ENCODE data around the gene CHSY1.

Gene CHSY1

DNA sequence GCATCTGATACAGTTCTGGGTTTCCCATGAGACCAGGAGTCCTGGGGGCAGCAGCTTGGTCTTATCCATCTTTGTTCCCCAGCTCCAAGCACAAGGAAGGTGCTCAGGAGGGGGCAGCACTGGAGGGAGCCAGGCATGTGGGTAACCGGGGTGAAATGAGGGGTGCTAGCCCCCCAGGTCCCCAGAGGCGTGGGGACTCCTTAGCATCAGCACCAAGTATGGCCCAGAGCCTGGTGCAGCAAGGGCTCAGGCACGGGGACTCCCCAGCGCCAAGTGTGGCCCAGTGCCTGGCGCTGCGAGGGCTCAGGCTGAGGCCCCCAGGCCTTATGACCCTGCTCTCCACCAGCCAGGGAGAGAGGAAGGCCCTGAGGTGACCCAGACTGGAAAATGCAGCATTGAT is 94.1 kb downstream of the CHSY1 start:
- WGBS, 2 experiments (ENCODE audit: insufficient coverage in 2 of 2): 93 to 100% methylated on average over 4 to 6 of the region's 6 CpGs
- Histone ChIP-seq H3K4me3 (ENCODE audit: extremely low read depth, insufficient read depth, low read length, poor library complexity, severe bottlenecking) (no peak overlapping the region), H3K27ac (ENCODE audit: low read depth, low read length, severe bottlenecking) (no peak overlapping the region), H3K36me3 (ENCODE audit: control insufficient read depth, insufficient read depth, low read length) (no peaks in the 10 kb centered on the region), H3K9me3 (ENCODE audit: control insufficient read depth, low read length) (peaks cover 5% of the 10 kb centered on the region), H3K4me1 (ENCODE audit: control insufficient read depth, insufficient read depth, low read length, poor library complexity, severe bottlenecking) (peaks cover 18% of the 10 kb centered on the region)

DNA sequence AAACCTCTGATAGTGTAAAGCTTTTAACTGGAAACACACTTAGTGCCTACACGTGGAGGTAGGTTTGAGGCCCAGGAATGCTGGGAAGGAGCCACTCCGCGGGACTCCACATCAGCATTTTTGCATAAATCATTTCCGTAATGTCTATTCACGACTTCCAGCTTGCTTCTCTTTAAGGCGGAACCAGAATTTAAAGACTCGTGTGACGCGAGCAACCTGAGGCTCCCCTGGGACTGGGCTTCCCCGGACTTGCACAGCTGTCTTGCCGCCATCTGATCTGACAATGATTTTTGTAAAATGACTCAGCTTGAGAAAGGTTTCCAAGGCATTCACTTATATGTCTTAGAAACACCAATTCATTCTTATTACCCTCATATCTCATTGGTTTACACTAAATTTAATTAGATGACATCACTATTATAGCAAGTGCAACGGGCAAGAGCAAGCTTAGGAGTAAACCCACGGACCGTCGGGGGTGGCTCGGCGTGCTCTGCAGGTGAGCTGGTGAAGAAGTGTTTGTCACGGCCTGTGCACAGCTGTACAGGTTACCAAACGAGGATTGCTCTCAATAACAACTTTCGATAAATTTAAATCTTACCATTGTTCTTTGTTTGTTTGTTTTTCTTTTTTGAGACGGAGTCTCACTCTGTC is 95.2 kb downstream of the CHSY1 start:
- Histone ChIP-seq H3K4me1 (ENCODE audit: control insufficient read depth, insufficient read depth, low read length, poor library complexity, severe bottlenecking) (peaks cover 18% of the 10 kb centered on the region), H3K9me3 (ENCODE audit: control insufficient read depth, low read length) (no peaks in the 10 kb centered on the region), H3K4me3 (ENCODE audit: extremely low read depth, insufficient read depth, low read length, poor library complexity, severe bottlenecking) (no peak overlapping the region), H3K36me3 (ENCODE audit: control insufficient read depth, insufficient read depth, low read length) (no peaks in the 10 kb centered on the region), H3K27ac (ENCODE audit: low read depth, low read length, severe bottlenecking) (no peak overlapping the region)
- WGBS, 2 experiments (ENCODE audit: insufficient coverage in 2 of 2): 89 to 90% methylated on average over 18 to 19 of the region's 21 CpGs

DNA sequence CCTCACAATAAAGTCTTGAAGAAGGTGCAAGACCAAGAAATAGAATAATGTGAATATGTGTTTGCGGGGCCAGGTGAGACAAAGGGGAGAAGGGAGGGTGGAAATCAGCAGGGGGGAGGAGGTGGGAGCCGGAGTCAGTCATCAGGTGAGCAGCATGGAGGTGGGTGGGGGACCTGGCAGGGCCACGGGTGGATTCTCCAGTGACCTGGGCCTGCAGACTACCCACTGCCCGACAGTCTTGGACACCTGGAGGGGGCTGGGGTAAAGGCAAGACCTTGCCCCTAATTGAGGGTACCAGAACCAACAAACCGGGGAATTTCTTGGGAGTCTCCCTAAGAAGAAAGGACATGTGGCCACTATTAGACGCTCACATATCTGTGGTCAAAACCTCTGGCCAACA is 95.8 kb downstream of the CHSY1 start:
- no peaks in the 10 kb centered on the region for H3K36me3 ChIP-seq (ENCODE audit: control insufficient read depth, insufficient read depth, low read length)
- H3K9me3 ChIP-seq (ENCODE audit: control insufficient read depth, low read length): no peaks in the 10 kb centered on the region
- H3K4me1 ChIP-seq (ENCODE audit: control insufficient read depth, insufficient read depth, low read length, poor library complexity, severe bottlenecking): peaks cover 18% of the 10 kb centered on the region
- H3K4me3 ChIP-seq (ENCODE audit: extremely low read depth, insufficient read depth, low read length, poor library complexity, severe bottlenecking): no peak overlapping the region
- H3K27ac ChIP-seq (ENCODE audit: low read depth, low read length, severe bottlenecking): no peak overlapping the region
- 87 to 100% methylated on average over 4 to 6 of the region's 6 CpGs for WGBS, 2 experiments (ENCODE audit: insufficient coverage in 2 of 2)

DNA sequence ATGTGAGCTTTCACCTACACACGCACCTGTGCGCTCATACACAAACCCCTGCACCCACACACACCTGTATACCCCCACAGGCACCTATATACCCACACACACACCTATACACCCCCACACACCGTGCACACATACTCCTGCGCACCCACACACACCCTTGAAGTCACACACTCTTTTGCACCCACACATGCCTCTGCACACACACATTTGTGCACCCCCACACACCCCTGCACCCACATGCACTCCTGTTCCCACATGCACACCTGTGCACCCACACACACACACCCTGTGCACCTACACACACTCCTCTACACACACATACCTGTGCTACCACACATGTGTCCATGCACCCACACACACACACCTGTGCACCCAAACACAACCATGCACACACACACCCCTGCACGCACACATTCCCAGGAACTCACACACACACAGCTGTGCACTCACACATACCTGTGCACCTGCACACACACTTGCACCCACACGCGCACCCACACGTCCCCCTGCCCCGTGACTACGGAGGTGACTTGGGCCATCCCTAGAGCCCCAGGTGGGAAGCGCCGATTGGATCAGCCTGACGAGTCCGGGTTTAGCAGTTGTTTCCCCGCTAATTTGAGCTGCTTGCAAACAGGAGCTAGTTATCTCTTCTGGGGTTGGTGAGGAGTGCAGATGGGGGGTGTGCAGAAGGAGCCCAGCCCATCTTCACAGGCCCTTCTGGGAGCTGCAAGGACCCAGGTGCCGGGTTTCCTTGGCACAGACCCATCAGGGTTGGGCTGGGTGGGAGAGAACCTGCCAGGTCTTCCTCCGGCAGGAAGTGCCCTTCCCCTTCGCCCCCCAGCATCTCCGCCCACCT is 97.8 kb downstream of the CHSY1 start:
- Histone ChIP-seq H3K4me1 (ENCODE audit: control insufficient read depth, insufficient read depth, low read length, poor library complexity, severe bottlenecking) (peaks cover 22% of the 10 kb centered on the region), H3K27ac (ENCODE audit: low read depth, low read length, severe bottlenecking) (no peak overlapping the region), H3K9me3 (ENCODE audit: control insufficient read depth, low read length) (no peaks in the 10 kb centered on the region), H3K36me3 (ENCODE audit: control insufficient read depth, insufficient read depth, low read length) (no peaks in the 10 kb centered on the region), H3K4me3 (ENCODE audit: extremely low read depth, insufficient read depth, low read length, poor library complexity, severe bottlenecking) (no peak overlapping the region)
- 91 to 93% methylated on average over 11 to 14 of the region's 19 CpGs for WGBS, 2 experiments (ENCODE audit: insufficient coverage in 2 of 2)

DNA sequence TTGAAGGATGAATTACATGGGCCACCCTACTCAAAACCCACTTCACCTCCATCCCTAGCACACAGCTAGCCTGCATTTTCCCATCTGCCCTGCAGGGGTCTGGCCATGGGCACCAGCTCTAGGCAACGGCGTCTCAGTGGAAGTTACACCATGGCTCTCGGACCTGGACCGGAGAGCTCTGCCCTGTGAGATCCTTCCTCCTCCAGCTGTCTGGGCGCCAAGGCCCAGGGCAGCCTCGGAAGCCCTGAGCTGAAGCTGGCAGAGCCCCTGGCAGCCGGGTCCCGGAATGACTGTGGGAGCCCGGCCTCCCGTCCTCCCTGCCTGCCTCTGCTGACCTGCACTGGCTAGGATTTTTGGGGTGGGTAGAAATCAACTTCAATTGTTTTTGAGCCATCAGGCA is 98.9 kb downstream of the CHSY1 start:
- 76 to 90% methylated on average over 4 to 5 of the region's 10 CpGs for WGBS, 2 experiments (ENCODE audit: insufficient coverage in 2 of 2)
- Histone ChIP-seq H3K9me3 (ENCODE audit: control insufficient read depth, low read length) (no peaks in the 10 kb centered on the region), H3K4me1 (ENCODE audit: control insufficient read depth, insufficient read depth, low read length, poor library complexity, severe bottlenecking) (peaks cover 26% of the 10 kb centered on the region), H3K27ac (ENCODE audit: low read depth, low read length, severe bottlenecking) (no peak overlapping the region), H3K4me3 (ENCODE audit: extremely low read depth, insufficient read depth, low read length, poor library complexity, severe bottlenecking) (no peak overlapping the region), H3K36me3 (ENCODE audit: control insufficient read depth, insufficient read depth, low read length) (no peaks in the 10 kb centered on the region)

DNA sequence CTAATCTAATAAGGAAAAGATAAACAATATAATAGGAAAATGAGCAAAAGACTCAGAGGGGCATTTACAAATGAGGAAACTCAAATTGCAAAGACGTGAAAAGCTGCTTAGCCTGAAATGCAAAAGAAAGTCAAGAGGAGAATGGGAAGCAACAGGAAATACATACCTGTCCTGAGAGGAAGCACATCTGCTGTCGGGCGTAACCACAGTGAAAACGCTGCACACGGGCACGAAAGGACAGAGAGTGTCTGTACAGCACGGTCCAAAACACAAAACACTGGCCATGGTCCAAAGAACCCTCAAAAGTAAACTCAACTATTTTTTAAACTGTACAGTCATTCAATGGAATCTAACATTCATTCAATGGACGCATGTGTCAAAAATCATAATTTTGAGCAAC is 100.6 kb downstream of the CHSY1 start:
- no peaks in the 10 kb centered on the region for H3K9me3 ChIP-seq (ENCODE audit: control insufficient read depth, low read length)
- peaks cover 31% of the 10 kb centered on the region for H3K4me1 ChIP-seq (ENCODE audit: control insufficient read depth, insufficient read depth, low read length, poor library complexity, severe bottlenecking)
- 95% methylated on average over 3 to 8 of the region's 8 CpGs for WGBS, 2 experiments (ENCODE audit: insufficient coverage in 2 of 2)
- H3K36me3 ChIP-seq (ENCODE audit: control insufficient read depth, insufficient read depth, low read length): no peaks in the 10 kb centered on the region
- no peak overlapping the region for H3K4me3 ChIP-seq (ENCODE audit: extremely low read depth, insufficient read depth, low read length, poor library complexity, severe bottlenecking)
- no peak overlapping the region for H3K27ac ChIP-seq (ENCODE audit: low read depth, low read length, severe bottlenecking)

DNA sequence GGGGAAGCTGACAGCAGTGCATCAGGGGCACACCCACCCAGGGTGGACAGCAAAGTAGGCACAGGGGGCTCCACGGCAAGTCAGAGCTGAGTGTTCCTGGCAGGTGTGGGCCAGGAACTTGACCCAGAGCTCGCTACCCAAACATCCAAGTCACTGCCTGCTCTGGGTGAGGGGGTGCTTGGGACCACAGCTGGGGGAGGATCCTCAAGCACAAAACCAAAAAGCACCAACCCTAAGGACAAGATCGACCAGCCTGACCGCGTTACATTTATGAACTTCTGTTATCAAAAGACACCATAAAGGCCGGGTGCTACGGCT is 101.2 kb downstream of the CHSY1 start:
- Histone ChIP-seq H3K4me1 (ENCODE audit: control insufficient read depth, insufficient read depth, low read length, poor library complexity, severe bottlenecking) (peaks cover 31% of the 10 kb centered on the region), H3K4me3 (ENCODE audit: extremely low read depth, insufficient read depth, low read length, poor library complexity, severe bottlenecking) (no peak overlapping the region), H3K27ac (ENCODE audit: low read depth, low read length, severe bottlenecking) (no peak overlapping the region), H3K36me3 (ENCODE audit: control insufficient read depth, insufficient read depth, low read length) (no peaks in the 10 kb centered on the region), H3K9me3 (ENCODE audit: control insufficient read depth, low read length) (no peaks in the 10 kb centered on the region)
- 95 to 100% methylated on average over 2 to 6 of the region's 7 CpGs for WGBS, 2 experiments (ENCODE audit: insufficient coverage in 2 of 2)

DNA sequence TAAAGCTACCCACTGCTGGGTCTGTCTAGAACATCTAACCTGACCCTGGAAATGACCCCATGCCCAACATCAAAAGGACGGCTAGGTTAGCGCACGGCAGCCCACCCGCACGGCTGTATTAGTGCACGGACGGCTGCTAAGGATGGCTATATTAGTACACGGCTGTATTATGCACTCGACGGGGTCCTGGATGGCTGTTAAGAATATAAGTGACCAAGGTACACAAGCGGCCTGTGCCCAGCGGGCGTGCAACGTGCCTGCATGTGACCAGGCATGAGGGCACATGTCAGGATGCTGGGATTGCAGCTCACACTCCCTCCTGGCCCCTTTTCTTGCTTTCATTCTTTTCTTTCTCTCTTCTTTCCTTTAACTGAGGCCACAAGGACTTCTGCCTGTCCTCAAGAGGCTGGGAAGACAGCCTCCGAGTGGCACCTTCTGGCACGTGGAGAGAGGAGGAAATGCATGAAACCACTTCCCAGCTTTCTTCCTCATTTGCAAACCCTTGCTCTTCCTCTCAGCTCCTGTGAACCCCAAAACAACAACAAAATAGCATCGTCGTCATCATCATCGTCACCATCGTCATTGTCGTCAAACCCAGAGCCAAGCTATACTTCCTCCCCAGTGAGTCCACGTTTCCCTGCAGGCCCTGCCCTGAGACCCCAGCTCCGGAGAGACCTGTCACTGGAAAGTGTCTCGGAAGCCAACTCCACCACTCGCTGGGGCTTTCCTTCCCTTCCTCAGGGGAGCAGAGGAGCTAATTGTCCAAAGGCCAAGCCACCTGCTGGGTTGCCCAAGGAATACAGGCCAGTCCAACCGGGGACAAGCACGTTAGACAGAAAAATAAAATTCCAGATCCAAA is 101.8 kb downstream of the CHSY1 start:
- no peaks in the 10 kb centered on the region for H3K9me3 ChIP-seq (ENCODE audit: control insufficient read depth, low read length)
- 94 to 95% methylated on average over 26 to 27 of the region's 27 CpGs for WGBS, 2 experiments (ENCODE audit: insufficient coverage in 2 of 2)
- H3K4me3 ChIP-seq (ENCODE audit: extremely low read depth, insufficient read depth, low read length, poor library complexity, severe bottlenecking): no peak overlapping the region
- H3K4me1 ChIP-seq (ENCODE audit: control insufficient read depth, insufficient read depth, low read length, poor library complexity, severe bottlenecking): peaks cover 31% of the 10 kb centered on the region
- peak overlapping the region; percentile 91 for H3K27ac ChIP-seq (ENCODE audit: low read depth, low read length, severe bottlenecking)
- no peaks in the 10 kb centered on the region for H3K36me3 ChIP-seq (ENCODE audit: control insufficient read depth, insufficient read depth, low read length)

DNA sequence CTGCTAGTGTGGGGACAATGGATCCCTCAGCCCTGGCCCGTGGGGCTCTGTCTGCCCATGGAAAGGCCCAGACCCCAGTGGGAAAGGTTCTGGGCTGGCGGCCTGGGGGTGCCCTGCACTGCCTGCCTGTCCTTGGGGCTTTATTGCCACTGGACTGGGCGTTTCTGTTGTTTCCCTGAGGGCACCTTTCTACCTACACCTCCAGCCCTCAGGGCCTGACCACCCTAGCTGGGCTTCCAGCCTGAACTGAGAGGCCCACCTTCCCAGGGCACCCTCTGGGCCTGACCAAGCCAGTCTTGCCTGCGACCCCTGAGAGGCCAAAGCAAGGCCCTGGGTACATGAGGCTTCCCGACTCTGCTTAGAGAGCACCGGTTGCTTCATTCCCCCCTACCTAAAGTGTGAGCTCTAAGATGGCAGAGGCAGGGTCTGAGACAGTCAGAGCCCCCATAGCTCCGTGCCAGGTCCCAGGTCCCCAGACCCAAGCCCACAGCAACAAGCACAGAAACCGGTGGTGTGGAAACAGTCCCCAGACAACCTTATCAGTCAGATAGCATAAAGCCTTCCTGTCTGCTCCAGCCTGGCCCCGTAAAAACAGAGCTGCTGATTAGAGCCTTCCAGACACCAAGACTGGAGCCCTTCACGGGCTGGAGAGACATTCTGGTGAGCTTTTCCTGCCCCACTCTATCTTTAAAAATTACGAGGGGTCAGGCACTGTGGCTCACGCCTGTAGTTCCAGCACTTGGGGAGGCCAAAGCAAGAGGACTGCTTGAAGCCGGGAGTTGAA is 102.8 kb downstream of the CHSY1 start:
- Histone ChIP-seq H3K4me3 (ENCODE audit: extremely low read depth, insufficient read depth, low read length, poor library complexity, severe bottlenecking) (no peak overlapping the region), H3K4me1 (ENCODE audit: control insufficient read depth, insufficient read depth, low read length, poor library complexity, severe bottlenecking) (peaks cover 31% of the 10 kb centered on the region), H3K36me3 (ENCODE audit: control insufficient read depth, insufficient read depth, low read length) (no peaks in the 10 kb centered on the region), H3K9me3 (ENCODE audit: control insufficient read depth, low read length) (no peaks in the 10 kb centered on the region), H3K27ac (ENCODE audit: low read depth, low read length, severe bottlenecking) (peak overlapping the region; percentile 91)
- WGBS, 2 experiments (ENCODE audit: insufficient coverage in 2 of 2): 68 to 70% methylated on average over 8 to 9 of the region's 13 CpGs

DNA sequence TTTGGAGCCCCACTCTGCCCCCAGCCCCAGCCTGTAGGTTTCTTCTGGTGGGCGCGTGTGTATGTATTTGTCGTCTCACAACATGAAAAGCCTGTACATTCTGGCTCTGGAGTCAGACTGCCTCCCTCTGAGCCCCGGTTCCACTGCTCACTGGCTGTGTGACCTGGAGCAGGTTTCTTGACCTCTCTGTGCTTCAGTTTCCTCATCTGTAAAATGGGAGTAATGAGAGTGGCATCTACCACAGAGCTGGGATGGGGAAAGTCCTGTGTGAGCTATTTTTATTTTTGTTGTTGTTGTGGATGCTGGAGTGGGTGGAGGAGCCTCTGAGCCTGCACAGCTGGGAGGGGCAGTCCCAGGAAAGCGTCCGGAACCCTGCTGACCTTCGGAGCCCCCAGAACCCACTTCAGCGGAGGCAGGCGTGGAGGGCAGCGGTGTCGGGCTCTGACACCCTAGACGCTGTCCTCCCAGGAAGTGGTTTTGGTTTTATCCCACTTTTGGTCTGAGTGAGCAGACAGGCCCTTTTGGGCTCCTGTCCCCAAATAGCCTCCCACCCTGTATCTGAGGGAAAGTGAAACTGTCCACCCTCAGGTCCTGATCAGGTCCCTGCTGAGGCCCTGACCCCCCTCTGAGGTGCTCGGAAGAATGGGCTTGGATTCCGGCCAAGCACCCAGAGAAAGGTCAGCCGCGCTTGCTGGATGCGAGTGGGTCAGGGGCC is 103.5 kb downstream of the CHSY1 start:
- Histone ChIP-seq H3K27ac (ENCODE audit: low read depth, low read length, severe bottlenecking) (peak overlapping the region; percentile 91), H3K9me3 (ENCODE audit: control insufficient read depth, low read length) (no peaks in the 10 kb centered on the region), H3K4me1 (ENCODE audit: control insufficient read depth, insufficient read depth, low read length, poor library complexity, severe bottlenecking) (peaks cover 31% of the 10 kb centered on the region), H3K4me3 (ENCODE audit: extremely low read depth, insufficient read depth, low read length, poor library complexity, severe bottlenecking) (no peak overlapping the region), H3K36me3 (ENCODE audit: control insufficient read depth, insufficient read depth, low read length) (no peaks in the 10 kb centered on the region)
- 94 to 97% methylated on average over 12 to 16 of the region's 17 CpGs for WGBS, 2 experiments (ENCODE audit: insufficient coverage in 2 of 2)

Measured in mesodermal cell (in vitro differentiated cells).